HepG2 (cell line): Measurements from ENCODE around the gene IFT122. TPM values are rescaled to one million over a fixed set of nuclear protein-coding genes. Genes with fewer than 3 reads are reported as not detected.

Experiments
- ATAC-seq: fragments of 200-7000 bp; cut with Tn5 transposase; 3 replicates; pipeline ENCODE4 v1.9.1; 2020; ENCODE audit warnings: mild to moderate bottlenecking, moderate library complexity
- BruUV-seq: library from RNA; stranded (reverse); fragments of 400-500 nt; replicated peaks from 2 replicates; lab custom pipeline; 2021; lab: Mats Ljungman, UMichigan
- CTCF ChIA-PET: fragments of 300-600 bp; formaldehyde crosslinking; extraction: SDS; loops from one replicate; lab custom pipeline; 2021; ENCODE audit warnings: low total read pairs, inconsistent platforms, low intra/inter-chr PET ratio; lab: Yijun Ruan, JAX
- POLR2A ChIA-PET: fragments of 350-600 bp; sonication (Branson Sonifier 250); formaldehyde crosslinking; loops from one replicate; lab custom pipeline; 2020; ENCODE audit warnings: antibody characterized with exemption, inconsistent platforms; lab: Yijun Ruan, JAX
- DNase-seq: peaks from one replicate; pipeline ENCODE4 v3.0.0-alpha.2; 2015; ENCODE audit warnings: low spot score
- FAIRE-seq: peaks from 3 replicates; lab custom pipeline; 2011; peaks lifted over from hg19 to GRCh38; lab: Jason Lieb, UNC
- H2AFZ ChIP-seq: one replicate; pipeline ENCODE4 v1.6.1; 2011; ENCODE audit warnings: low read length, inconsistent platforms
- H3K27ac ChIP-seq: fragments of 300-600 bp; 3 replicates; pipeline ENCODE4 v1.8.0; 2011; ENCODE audit warnings: mixed run types, mild to moderate bottlenecking, mixed read lengths, low read length, inconsistent platforms; ENCODE audit not compliant: insufficient read depth; ENCODE audit errors: extremely low read length
- H3K27me3 ChIP-seq, 2 experiments: fragments of 200-600 bp in 1 of 2; 2 replicates in 1 of 2; 3 replicates in 1 of 2; pipeline versions ENCODE4 v1.6.0 to v1.8.0; 2011; ENCODE audit warnings: low read length in 2 of 2, mild to moderate bottlenecking in 2 of 2, moderate library complexity in 2 of 2, inconsistent platforms in 1 of 2; ENCODE audit not compliant: insufficient read depth in 2 of 2, control insufficient read depth in 1 of 2
- H3K36me3 ChIP-seq, 2 experiments: fragments of 200-600 bp in 1 of 2; replicated peaks in 1 of 2; 2 replicates in 1 of 2; 3 replicates in 1 of 2; pipeline versions ENCODE4 v1.5.1 to v1.8.0; 2011; ENCODE audit warnings: low read length in 2 of 2, inconsistent platforms in 1 of 2; ENCODE audit not compliant: insufficient read depth in 2 of 2, control insufficient read depth in 1 of 2
- H3K4me1 ChIP-seq: 2 replicates; pipeline ENCODE4 v1.5.1; 2012; ENCODE audit warnings: low read length, inconsistent platforms; ENCODE audit not compliant: insufficient read depth
- H3K4me2 ChIP-seq: 2 replicates; pipeline ENCODE4 v1.6.0; 2011; ENCODE audit warnings: low read depth, low read length, inconsistent platforms
- H3K4me3 ChIP-seq, 3 experiments: fragments of 200-600 bp in 1 of 3; sonication (generic), shearing (Covaris generic) in 1 of 3; replicated peaks in 1 of 3; 2 replicates each; pipeline ENCODE4 v1.5.1; 2011 to 2016; ENCODE audit warnings: low read length in 3 of 3, inconsistent platforms in 2 of 3, low read depth in 2 of 3, mild to moderate bottlenecking in 2 of 3, control low read depth in 1 of 3, mixed read lengths in 1 of 3; ENCODE audit not compliant: insufficient read depth in 1 of 3
- H3K79me2 ChIP-seq: one replicate; pipeline ENCODE4 v1.6.1; 2011; ENCODE audit warnings: low read length, inconsistent platforms; ENCODE audit not compliant: insufficient read depth
- H3K9ac ChIP-seq: 2 replicates; pipeline ENCODE4 v1.6.0; 2011; ENCODE audit warnings: mild to moderate bottlenecking, low read depth, low read length, inconsistent platforms; ENCODE audit not compliant: insufficient read depth
- H3K9me3 ChIP-seq: 2 replicates; pipeline ENCODE4 v1.5.1; 2012; ENCODE audit warnings: mild to moderate bottlenecking, low read length
- H4K20me1 ChIP-seq: 2 replicates; pipeline ENCODE4 v1.6.0; 2011; ENCODE audit warnings: inconsistent platforms, mild to moderate bottlenecking, low read length, moderate library complexity; ENCODE audit not compliant: insufficient read depth
- ARNTL ChIP-seq: sonication (generic); formaldehyde crosslinking; IDR thresholded peaks from 2 replicates; pipeline ENCODE4 v1.4.0; 2020; ENCODE audit warnings: mild to moderate bottlenecking, missing genetic modification reagents
- DNMT1 ChIP-seq: sonication (generic); formaldehyde crosslinking; IDR thresholded peaks from 2 replicates; pipeline ENCODE4 v1.5.1; 2020; ENCODE audit warnings: mild to moderate bottlenecking, missing genetic modification reagents
- EHMT2 ChIP-seq: fragments of 200-600 bp; sonication (generic); IDR thresholded peaks from 2 replicates; pipeline ENCODE4 v1.7.0; 2017; ENCODE audit warnings: antibody characterized with exemption, low read depth, low read length, borderline replicate concordance
- GMEB2 ChIP-seq: IDR thresholded peaks from 2 replicates; pipeline ENCODE4 v1.6.1; 2016; ENCODE audit warnings: missing biosample characterization, missing genetic modification reagents, low read depth
- HOXA5 ChIP-seq: sonication (generic); formaldehyde crosslinking; IDR thresholded peaks from 2 replicates; pipeline ENCODE4 v1.4.0; 2020; ENCODE audit warnings: missing genetic modification reagents
- NCOA2 ChIP-seq: sonication (generic); formaldehyde crosslinking; IDR thresholded peaks from 2 replicates; pipeline ENCODE4 v1.8.0; 2022; ENCODE audit warnings: inconsistent platforms
- ZFP36L1 ChIP-seq: sonication (generic); formaldehyde crosslinking; IDR thresholded peaks from 2 replicates; pipeline ENCODE4 v1.8.0; 2022; ENCODE audit warnings: mild to moderate bottlenecking, missing genetic modification reagents, moderate library complexity
- ZMYM3 ChIP-seq: sonication (generic); formaldehyde crosslinking; IDR thresholded peaks from 2 replicates; pipeline ENCODE4 v1.5.1; 2020; ENCODE audit warnings: mild to moderate bottlenecking, missing genetic modification reagents
- ZNF160 ChIP-seq: sonication (generic); formaldehyde crosslinking; IDR thresholded peaks from 2 replicates; pipeline ENCODE4 v1.8.0; 2022; ENCODE audit warnings: mild to moderate bottlenecking, inconsistent platforms, missing genetic modification reagents
- ZNF280D ChIP-seq: sonication (generic); formaldehyde crosslinking; IDR thresholded peaks from 2 replicates; pipeline ENCODE4 v1.5.1; 2020; ENCODE audit warnings: mild to moderate bottlenecking, missing genetic modification reagents
- ZNF343 ChIP-seq: sonication (generic); formaldehyde crosslinking; IDR thresholded peaks from 2 replicates; pipeline ENCODE4 v1.4.0; 2020; ENCODE audit warnings: mild to moderate bottlenecking, missing genetic modification reagents
- ZNF484 ChIP-seq: sonication (generic); formaldehyde crosslinking; IDR thresholded peaks from 2 replicates; pipeline ENCODE4 v1.5.1; 2020; ENCODE audit warnings: mild to moderate bottlenecking, low read depth, missing genetic modification reagents, borderline replicate concordance
- ZNF513 ChIP-seq: sonication (generic); formaldehyde crosslinking; conservative IDR thresholded peaks from 2 replicates; pipeline ENCODE4 v1.5.0; 2020; ENCODE audit warnings: missing genetic modification reagents
- ZNF768 ChIP-seq: sonication (generic); formaldehyde crosslinking; IDR thresholded peaks from 2 replicates; pipeline ENCODE4 v1.4.0; 2020; ENCODE audit warnings: missing genetic modification reagents
- WGBS: methylation state at CpG from one replicate; pipeline ENCODE4 v1.1.6; 2017; ENCODE audit warnings: low lambda C conversion rate; 5-methylcytosine and 5-hydroxymethylcytosine counted together
- in situ Hi-C: cut with HindIII; loops from 2 replicates; pipeline ENCODE4 v1.10.0; 2017; ENCODE audit warnings: low pct_unique_long_range_greater_than_20kb; ENCODE audit not compliant: extremely low pct_ligation_motif_present
- intact Hi-C: fragments of 100-400 bp; cut with micrococcal nuclease; formaldehyde crosslinking; loops from one replicate; pipeline ENCODE4 v1.10.0; 2022; ENCODE audit not compliant: unreplicated experiment
- polyA plus RNA-seq, 8 experiments: library from polyadenylated mRNA; depleted of rRNA in 3 of 8; stranded (reverse) in 7 of 8; unstranded in 1 of 8; fragments of >200 nt; fragmentation: Illumina TruSeq in 4 of 8; extraction: Trizol in 4 of 8; gene quantifications; 2 replicates each; pipeline versions ENCODE4 v1.2.1 to v1.2.3, GENCODE V29; 2011 to 2016; ENCODE audit warnings: low read depth in 4 of 8, missing spikeins in 1 of 8, mixed read lengths in 1 of 8; ENCODE audit not compliant: insufficient read depth in 1 of 8
- total RNA-seq, 5 experiments: library from RNA; depleted of rRNA; stranded (reverse); fragments of >200 nt; fragmentation: Illumina TruSeq; extraction: Trizol; gene quantifications; 2 replicates each; pipeline ENCODE4 v1.2.3, GENCODE V29; 2016; ENCODE audit warnings: low read depth in 1 of 5
- TF ChIP-seq, protein P1 (sequence below): sonication (generic); formaldehyde crosslinking; conservative IDR thresholded peaks from 2 replicates; pipeline ENCODE4 v1.8.0; 2022; ENCODE audit warnings: mild to moderate bottlenecking, moderate library complexity, missing genetic modification reagents

Gene IFT122
- total and polyA plus RNA-seq, 2 of the 13 experiments (the other 11 are each of a cell fraction or from before 2014, with no cell fraction given), result 10.1 to 10.3 TPM

GRCh38 chr3:129440618-129441190 is 680 bp downstream of the IFT122 start (continued):
- TF ChIP-seq ZNF280D (CRISPR knock-in tag), result 0 out of 2 replicates have a peak, but pooled peaks have one; percentile 18
- no peak; the same call in 1 of the 2 replicates for TF ChIP-seq HOXA5
- 0 out of 2 replicates have a peak, but pooled peaks have one; percentile 9 for TF ChIP-seq DNMT1
- peak; percentile 6; the same call in 1 of the 2 replicates for TF ChIP-seq ZFP36L1
- no peak for TF ChIP-seq NCOA2 (CRISPR knock-in tag)

DNA sequence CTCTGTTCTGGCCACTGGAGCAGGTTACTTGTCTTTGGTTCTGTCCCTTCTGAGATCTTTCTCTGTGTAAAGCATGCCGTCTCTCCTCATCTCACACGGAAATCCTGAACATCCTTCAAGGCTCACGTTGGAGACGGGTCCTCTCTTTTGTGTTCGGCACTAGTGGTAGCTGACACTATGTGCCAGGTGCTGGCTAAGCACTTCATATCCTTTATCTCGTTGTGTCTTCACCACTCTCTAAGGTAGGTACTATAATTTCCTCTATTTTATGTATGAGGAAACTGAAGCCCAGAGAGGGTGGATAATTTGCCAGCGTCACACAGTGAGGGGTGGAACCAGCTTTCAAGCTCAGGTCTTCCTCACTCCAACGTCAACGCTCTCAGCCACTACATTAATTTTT is 1.2 kb downstream of the IFT122 start:
- DNase-seq (no peak), ATAC-seq (no peak), FAIRE-seq (no peak)
- Histone ChIP-seq H4K20me1 (no peaks in the 10 kb centered on the region), H3K36me3 (peaks cover 5 to 15% of the 10 kb centered on the region in 2 experiments; a peak in 4 of 5 replicates), H3K9ac (peak overlapping the region; percentile 88; the same call in 1 of the 2 replicates), H3K27ac (peak overlapping the region; percentile 75), H3K4me2 (peak overlapping the region; percentile 81), H3K4me3 (peak overlapping the region; percentile 86 to 96 (median 90); a peak in 3 of 6 replicates), H3K27me3 (no peaks in the 10 kb centered on the region; a peak in 1 of 5 replicates), H2AFZ (no peak overlapping the region), H3K9me3 (no peaks in the 10 kb centered on the region), H3K4me1 (peaks cover 45% of the 10 kb centered on the region), H3K79me2 (peaks cover 23% of the 10 kb centered on the region)
- CTCF ChIA-PET, result no interaction called here
- POLR2A ChIA-PET, result interaction anchor here (2.1 to 2.7 kb wide), 2 partner anchors 41 to 127 kb away, joined by 6 to 23 read pairs; no protein-coding TSS in a partner anchor
- intact Hi-C loops, result no loop called here
- BruUV-seq, result no TSS peak
- in situ Hi-C loops, result no loop called here
- 70% methylated on average over 9 of the region's 9 CpGs for WGBS
- TF ChIP-seq ZNF768 (CRISPR knock-in tag) (peak; percentile 74; the same call in 1 of the 2 replicates), GMEB2 (CRISPR knock-in tag) (no peak), EHMT2 (no peak), ZNF160 (CRISPR knock-in tag) (no peak), ZNF484 (CRISPR knock-in tag) (no peak), ZNF343 (CRISPR knock-in tag) (no peak), ZMYM3 (CRISPR knock-in tag) (0 out of 2 replicates have a peak, but pooled peaks have one; percentile 17), ARNTL (CRISPR knock-in tag) (no peak), ZNF513 (CRISPR knock-in tag) (no peak)
- TF ChIP-seq, protein P1, sequence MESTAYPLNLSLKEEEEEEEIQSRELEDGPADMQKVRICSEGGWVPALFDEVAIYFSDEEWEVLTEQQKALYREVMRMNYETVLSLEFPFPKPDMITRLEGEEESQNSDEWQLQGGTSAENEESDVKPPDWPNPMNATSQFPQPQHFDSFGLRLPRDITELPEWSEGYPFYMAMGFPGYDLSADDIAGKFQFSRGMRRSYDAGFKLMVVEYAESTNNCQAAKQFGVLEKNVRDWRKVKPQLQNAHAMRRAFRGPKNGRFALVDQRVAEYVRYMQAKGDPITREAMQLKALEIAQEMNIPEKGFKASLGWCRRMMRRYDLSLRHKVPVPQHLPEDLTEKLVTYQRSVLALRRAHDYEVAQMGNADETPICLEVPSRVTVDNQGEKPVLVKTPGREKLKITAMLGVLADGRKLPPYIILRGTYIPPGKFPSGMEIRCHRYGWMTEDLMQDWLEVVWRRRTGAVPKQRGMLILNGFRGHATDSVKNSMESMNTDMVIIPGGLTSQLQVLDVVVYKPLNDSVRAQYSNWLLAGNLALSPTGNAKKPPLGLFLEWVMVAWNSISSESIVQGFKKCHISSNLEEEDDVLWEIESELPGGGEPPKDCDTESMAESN (CRISPR knock-in tag), result no peak
